OCI-LY3 (cell line): ENCODE data around the gene BLOC1S4.

Experiments
- H2AFZ ChIP-seq: fragments of 200-600, 300-600 bp; shearing (Covaris generic); 2 replicates; pipeline ENCODE4 v1.6.0; 2014; ENCODE audit warnings: antibody characterized with exemption, low read depth, low read length
- H3K27ac ChIP-seq: fragments of 200-600, 300-600 bp; sonication (generic); 2 replicates; pipeline ENCODE4 v1.5.1; 2014; ENCODE audit warnings: mild to moderate bottlenecking, low read length, moderate library complexity, mixed read lengths
- H3K27me3 ChIP-seq: fragments of 200-600, 300-600 bp; sonication (generic); 2 replicates; pipeline ENCODE4 v1.6.1; 2014; ENCODE audit warnings: low read depth, low read length, mixed read lengths
- H3K36me3 ChIP-seq: fragments of 200-600, 300-600 bp; sonication (generic); replicated peaks from 2 replicates; pipeline ENCODE3; 2014; ENCODE audit warnings: low read depth, low read length, mixed read lengths
- H3K4me1 ChIP-seq: fragments of 300-600, 200-600 bp; sonication (generic); 2 replicates; pipeline ENCODE4 v1.6.1; 2014; ENCODE audit warnings: low read length, mixed read lengths
- H3K4me2 ChIP-seq: fragments of 200-600, 300-600 bp; sonication (generic); 2 replicates; pipeline ENCODE4 v1.6.1; 2014; ENCODE audit warnings: low read length, mixed read lengths
- H3K4me3 ChIP-seq: fragments of 300-600, 200-600 bp; sonication (generic); 2 replicates; pipeline ENCODE4 v1.5.1; 2014; ENCODE audit warnings: antibody characterized with exemption, mild to moderate bottlenecking, low read length, moderate library complexity
- H3K79me2 ChIP-seq: fragments of 300-600, 200-600 bp; shearing (Covaris generic); 2 replicates; pipeline ENCODE4 v1.6.1; 2014; ENCODE audit warnings: mild to moderate bottlenecking, low read length, mixed read lengths
- H3K9ac ChIP-seq: fragments of 300-600, 200-600 bp; shearing (Covaris generic); 2 replicates; pipeline ENCODE4 v1.6.0; 2014; ENCODE audit warnings: mild to moderate bottlenecking, low read length, moderate library complexity
- H3K9me3 ChIP-seq: fragments of 200-600, 300-600 bp; shearing (Covaris generic); 2 replicates; pipeline ENCODE4 v1.6.1; 2014; ENCODE audit warnings: low read length, mixed read lengths; ENCODE audit not compliant: insufficient read depth
- H4K20me1 ChIP-seq: fragments of 200-600, 300-600 bp; sonication (generic); 2 replicates; pipeline ENCODE4 v1.6.1; 2016; ENCODE audit warnings: low read length, mixed read lengths; ENCODE audit not compliant: insufficient read depth
- CTCF ChIP-seq: fragments of 200-600, 300-600 bp; sonication (generic); IDR thresholded peaks from 2 replicates; pipeline ENCODE4 v1.5.1; 2014; ENCODE audit warnings: antibody characterized with exemption, low read length, low read depth
- EZH2phosphoT487 ChIP-seq: fragments of 200-600 bp; shearing (Covaris generic); IDR thresholded peaks from 2 replicates; pipeline ENCODE4 v1.6.1; 2018; ENCODE audit warnings: antibody characterized with exemption, mixed run types, low read depth

Gene BLOC1S4

GRCh38 chr4:6749340-6750171 is 33.6 kb downstream of the BLOC1S4 start:
- no peak overlapping the region for H3K4me3 ChIP-seq
- H3K27ac ChIP-seq, result no peak overlapping the region

GRCh38 chr4:6750286-6751221 is 34.6 kb downstream of the BLOC1S4 start:
- Histone ChIP-seq H3K4me2 (no peak overlapping the region), H3K36me3 (no peaks in the 10 kb centered on the region), H3K4me1 (no peaks in the 10 kb centered on the region), H3K9me3 (no peaks in the 10 kb centered on the region), H3K27me3 (no peaks in the 10 kb centered on the region; the same call in 1 of the 2 replicates), H2AFZ (no peak overlapping the region), H3K27ac (no peak overlapping the region), H4K20me1 (no peaks in the 10 kb centered on the region), H3K79me2 (no peaks in the 10 kb centered on the region), H3K4me3 (no peak overlapping the region), H3K9ac (no peak overlapping the region)
- TF ChIP-seq CTCF, result no peak
- TF ChIP-seq EZH2phosphoT487, result no peak

More at GRCh38 chr4:6749340-6750171, 33.6 kb downstream of the BLOC1S4 start:
- Histone ChIP-seq H3K27me3 (no peaks in the 10 kb centered on the region; the same call in 1 of the 2 replicates), H2AFZ (no peak overlapping the region), H3K79me2 (no peaks in the 10 kb centered on the region), H3K36me3 (no peaks in the 10 kb centered on the region), H3K4me1 (no peaks in the 10 kb centered on the region), H3K9ac (no peak overlapping the region), H3K4me2 (no peak overlapping the region), H4K20me1 (no peaks in the 10 kb centered on the region), H3K9me3 (no peaks in the 10 kb centered on the region)
- no peak for TF ChIP-seq EZH2phosphoT487
- TF ChIP-seq CTCF, result no peak

GRCh38 chr4:6751611-6752485 is 35.9 kb downstream of the BLOC1S4 start:
- no peak overlapping the region for H3K4me3 ChIP-seq
- no peaks in the 10 kb centered on the region for H3K9me3 ChIP-seq
- no peaks in the 10 kb centered on the region for H4K20me1 ChIP-seq
- no peaks in the 10 kb centered on the region for H3K36me3 ChIP-seq
- H2AFZ ChIP-seq, result no peak overlapping the region
- no peak overlapping the region for H3K27ac ChIP-seq
- no peaks in the 10 kb centered on the region for H3K4me1 ChIP-seq
- H3K79me2 ChIP-seq, result no peaks in the 10 kb centered on the region
- H3K9ac ChIP-seq, result no peak overlapping the region
- H3K4me2 ChIP-seq, result no peak overlapping the region
- H3K27me3 ChIP-seq, result no peaks in the 10 kb centered on the region
- TF ChIP-seq CTCF (no peak), EZH2phosphoT487 (no peak)
